HepG2 (cell line): ENCODE measurements around the gene C14orf119. TPM values are rescaled to one million over a fixed set of nuclear protein-coding genes. Genes with fewer than 3 reads are reported as not detected.

Source experiments
- ATAC-seq: fragments of 200-7000 bp; cut with Tn5 transposase; 3 replicates; pipeline ENCODE4 v1.9.1; 2020; ENCODE audit warnings: mild to moderate bottlenecking, moderate library complexity
- BruUV-seq: library from RNA; stranded (reverse); fragments of 400-500 nt; replicated peaks from 2 replicates; lab custom pipeline; 2021; lab: Mats Ljungman, UMichigan
- CTCF ChIA-PET: fragments of 300-600 bp; formaldehyde crosslinking; extraction: SDS; loops from one replicate; lab custom pipeline; 2021; ENCODE audit warnings: low total read pairs, inconsistent platforms, low intra/inter-chr PET ratio; lab: Yijun Ruan, JAX
- POLR2A ChIA-PET: fragments of 350-600 bp; sonication (Branson Sonifier 250); formaldehyde crosslinking; loops from one replicate; lab custom pipeline; 2020; ENCODE audit warnings: antibody characterized with exemption, inconsistent platforms; lab: Yijun Ruan, JAX
- DNase-seq: peaks from one replicate; pipeline ENCODE4 v3.0.0-alpha.2; 2015; ENCODE audit warnings: low spot score
- FAIRE-seq: peaks from 3 replicates; lab custom pipeline; 2011; peaks lifted over from hg19 to GRCh38; lab: Jason Lieb, UNC
- H2AFZ ChIP-seq: one replicate; pipeline ENCODE4 v1.6.1; 2011; ENCODE audit warnings: low read length, inconsistent platforms
- H3K27ac ChIP-seq: fragments of 300-600 bp; 3 replicates; pipeline ENCODE4 v1.8.0; 2011; ENCODE audit warnings: mixed run types, mild to moderate bottlenecking, mixed read lengths, low read length, inconsistent platforms; ENCODE audit not compliant: insufficient read depth; ENCODE audit errors: extremely low read length
- H3K27me3 ChIP-seq, 2 experiments: fragments of 200-600 bp in 1 of 2; 2 replicates in 1 of 2; 3 replicates in 1 of 2; pipeline versions ENCODE4 v1.6.0 to v1.8.0; 2011; ENCODE audit warnings: low read length in 2 of 2, mild to moderate bottlenecking in 2 of 2, moderate library complexity in 2 of 2, inconsistent platforms in 1 of 2; ENCODE audit not compliant: insufficient read depth in 2 of 2, control insufficient read depth in 1 of 2
- H3K36me3 ChIP-seq, 2 experiments: fragments of 200-600 bp in 1 of 2; replicated peaks in 1 of 2; 2 replicates in 1 of 2; 3 replicates in 1 of 2; pipeline versions ENCODE4 v1.5.1 to v1.8.0; 2011; ENCODE audit warnings: low read length in 2 of 2, inconsistent platforms in 1 of 2; ENCODE audit not compliant: insufficient read depth in 2 of 2, control insufficient read depth in 1 of 2
- H3K4me1 ChIP-seq: 2 replicates; pipeline ENCODE4 v1.5.1; 2012; ENCODE audit warnings: low read length, inconsistent platforms; ENCODE audit not compliant: insufficient read depth
- H3K4me2 ChIP-seq: 2 replicates; pipeline ENCODE4 v1.6.0; 2011; ENCODE audit warnings: low read depth, low read length, inconsistent platforms
- H3K4me3 ChIP-seq, 3 experiments: fragments of 200-600 bp in 1 of 3; sonication (generic), shearing (Covaris generic) in 1 of 3; replicated peaks in 1 of 3; 2 replicates each; pipeline ENCODE4 v1.5.1; 2011 to 2016; ENCODE audit warnings: low read length in 3 of 3, inconsistent platforms in 2 of 3, low read depth in 2 of 3, mild to moderate bottlenecking in 2 of 3, control low read depth in 1 of 3, mixed read lengths in 1 of 3; ENCODE audit not compliant: insufficient read depth in 1 of 3
- H3K79me2 ChIP-seq: one replicate; pipeline ENCODE4 v1.6.1; 2011; ENCODE audit warnings: low read length, inconsistent platforms; ENCODE audit not compliant: insufficient read depth
- H3K9ac ChIP-seq: 2 replicates; pipeline ENCODE4 v1.6.0; 2011; ENCODE audit warnings: mild to moderate bottlenecking, low read depth, low read length, inconsistent platforms; ENCODE audit not compliant: insufficient read depth
- H3K9me3 ChIP-seq: 2 replicates; pipeline ENCODE4 v1.5.1; 2012; ENCODE audit warnings: mild to moderate bottlenecking, low read length
- H4K20me1 ChIP-seq: 2 replicates; pipeline ENCODE4 v1.6.0; 2011; ENCODE audit warnings: inconsistent platforms, mild to moderate bottlenecking, low read length, moderate library complexity; ENCODE audit not compliant: insufficient read depth
- ARNT ChIP-seq: fragments of 450-650 bp; IDR thresholded peaks from 2 replicates; pipeline ENCODE4 v1.6.1; 2017
- ATF1 ChIP-seq: IDR thresholded peaks from 2 replicates; pipeline ENCODE4 v1.6.1; 2016; ENCODE audit warnings: mild to moderate bottlenecking, control low read depth
- BORCS8-MEF2B ChIP-seq: sonication (generic); formaldehyde crosslinking; IDR thresholded peaks from 2 replicates; pipeline ENCODE4 v1.8.0; 2022; ENCODE audit warnings: mild to moderate bottlenecking, missing genetic modification reagents
- CENPT ChIP-seq: sonication (generic); formaldehyde crosslinking; IDR thresholded peaks from 2 replicates; pipeline ENCODE4 v1.8.0; 2022; ENCODE audit warnings: low read depth, mild to moderate bottlenecking, moderate library complexity, missing genetic modification reagents
- CERS6 ChIP-seq: sonication (generic); formaldehyde crosslinking; IDR thresholded peaks from 2 replicates; pipeline ENCODE4 v1.5.0; 2020; ENCODE audit warnings: missing genetic modification reagents
- CREM ChIP-seq, 2 experiments: sonication (generic) in 1 of 2; formaldehyde crosslinking in 1 of 2; IDR thresholded peaks; 2 replicates each; pipeline versions ENCODE4 v1.4.0 to v1.6.1; 2016 to 2020; ENCODE audit warnings: antibody characterized with exemption in 1 of 2, mild to moderate bottlenecking in 1 of 2, missing genetic modification reagents in 1 of 2
- ESRRA ChIP-seq: sonication (generic); formaldehyde crosslinking; IDR thresholded peaks from 2 replicates; pipeline ENCODE4 v1.5.1; 2020; ENCODE audit warnings: mild to moderate bottlenecking, low read depth, missing genetic modification reagents
- FOXA3 ChIP-seq: IDR thresholded peaks from 2 replicates; pipeline ENCODE4 v1.6.1; 2016; ENCODE audit warnings: missing genetic modification reagents, missing compliant biosample characterization
- HES4 ChIP-seq: sonication (generic); formaldehyde crosslinking; IDR thresholded peaks from 2 replicates; pipeline ENCODE4 v1.9.0; 2021; ENCODE audit warnings: mild to moderate bottlenecking, missing genetic modification reagents, borderline replicate concordance
- KDM6A ChIP-seq: IDR thresholded peaks from 2 replicates; pipeline ENCODE4 v1.6.1; 2016; ENCODE audit warnings: low read depth
- KMT2A ChIP-seq: sonication (generic); formaldehyde crosslinking; IDR thresholded peaks from 2 replicates; pipeline ENCODE4 v1.4.0; 2020; ENCODE audit warnings: missing genetic modification reagents
- PATZ1 ChIP-seq: sonication (generic); formaldehyde crosslinking; IDR thresholded peaks from 2 replicates; pipeline ENCODE4 v1.4.0; 2020; ENCODE audit warnings: missing genetic modification reagents
- TEAD3 ChIP-seq: optimal IDR thresholded peaks from 2 replicates; pipeline ENCODE3; 2016; ENCODE audit warnings: borderline replicate concordance
- TGIF2 ChIP-seq: IDR thresholded peaks from 2 replicates; pipeline ENCODE4 v1.6.1; 2016; ENCODE audit warnings: control low read depth, missing compliant biosample characterization
- ZBTB44 ChIP-seq: sonication (generic); formaldehyde crosslinking; IDR thresholded peaks from 2 replicates; pipeline ENCODE4 v1.4.0; 2020; ENCODE audit warnings: missing genetic modification reagents
- ZNF121 ChIP-seq: sonication (generic); formaldehyde crosslinking; IDR thresholded peaks from 2 replicates; pipeline ENCODE4 v1.5.0; 2020; ENCODE audit warnings: mild to moderate bottlenecking, missing genetic modification reagents
- ZNF563 ChIP-seq: sonication (generic); formaldehyde crosslinking; IDR thresholded peaks from 2 replicates; pipeline ENCODE4 v1.8.0; 2022; ENCODE audit warnings: mild to moderate bottlenecking, moderate library complexity, missing genetic modification reagents
- ZNF841 ChIP-seq: sonication (generic); formaldehyde crosslinking; IDR thresholded peaks from 2 replicates; pipeline ENCODE4 v1.8.1; 2023; ENCODE audit warnings: missing genetic modification reagents, borderline replicate concordance
- WGBS: methylation state at CpG from one replicate; pipeline ENCODE4 v1.1.6; 2017; ENCODE audit warnings: low lambda C conversion rate; 5-methylcytosine and 5-hydroxymethylcytosine counted together
- in situ Hi-C: cut with HindIII; loops from 2 replicates; pipeline ENCODE4 v1.10.0; 2017; ENCODE audit warnings: low pct_unique_long_range_greater_than_20kb; ENCODE audit not compliant: extremely low pct_ligation_motif_present
- intact Hi-C: fragments of 100-400 bp; cut with micrococcal nuclease; formaldehyde crosslinking; loops from one replicate; pipeline ENCODE4 v1.10.0; 2022; ENCODE audit not compliant: unreplicated experiment
- polyA plus RNA-seq, 8 experiments: library from polyadenylated mRNA; depleted of rRNA in 3 of 8; stranded (reverse) in 7 of 8; unstranded in 1 of 8; fragments of >200 nt; fragmentation: Illumina TruSeq in 4 of 8; extraction: Trizol in 4 of 8; gene quantifications; 2 replicates each; pipeline versions ENCODE4 v1.2.1 to v1.2.3, GENCODE V29; 2011 to 2016; ENCODE audit warnings: low read depth in 4 of 8, missing spikeins in 1 of 8, mixed read lengths in 1 of 8; ENCODE audit not compliant: insufficient read depth in 1 of 8
- total RNA-seq, 5 experiments: library from RNA; depleted of rRNA; stranded (reverse); fragments of >200 nt; fragmentation: Illumina TruSeq; extraction: Trizol; gene quantifications; 2 replicates each; pipeline ENCODE4 v1.2.3, GENCODE V29; 2016; ENCODE audit warnings: low read depth in 1 of 5
- TF ChIP-seq, protein P1 (sequence below): sonication (generic); formaldehyde crosslinking; IDR thresholded peaks from 2 replicates; pipeline ENCODE4 v1.5.1; 2020; ENCODE audit warnings: mild to moderate bottlenecking, moderate library complexity, missing genetic modification reagents

The C14orf119 gene
- total and polyA plus RNA-seq, 2 of the 13 experiments (the other 11 are each of a cell fraction or from before 2014, with no cell fraction given), result 117 to 206 TPM

DNA sequence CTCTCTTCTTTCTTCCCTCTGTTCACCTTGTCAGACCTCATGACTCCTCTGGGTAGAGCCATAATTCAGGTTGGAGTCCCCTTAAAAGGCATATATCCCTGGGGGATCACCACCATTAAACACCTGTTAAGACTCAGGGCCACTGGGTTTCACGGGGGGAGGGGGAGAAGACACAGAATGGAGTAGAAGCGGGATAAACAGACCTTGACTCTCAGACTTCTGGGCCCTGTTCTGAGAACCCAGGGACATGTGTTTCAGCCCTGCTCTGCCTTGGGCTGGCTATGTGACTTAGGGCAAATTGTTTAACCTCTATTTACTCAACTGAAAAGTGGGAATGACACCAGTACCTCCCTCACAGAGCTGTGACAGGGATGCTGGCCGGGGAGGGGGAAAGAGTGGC, 42.6 kb upstream of the C14orf119 start (continued):
- TF ChIP-seq ZNF121, result no peak
- no peak for TF ChIP-seq CERS6 (CRISPR knock-in tag)
- TF ChIP-seq CENPT, result no peak
- no peak for TF ChIP-seq ZNF841 (CRISPR knock-in tag)
- peak; percentile 1 for TF ChIP-seq TEAD3
- 0 out of 2 replicates have a peak, but pooled peaks have one; percentile 3 for TF ChIP-seq ZBTB44 (CRISPR knock-in tag)

DNA sequence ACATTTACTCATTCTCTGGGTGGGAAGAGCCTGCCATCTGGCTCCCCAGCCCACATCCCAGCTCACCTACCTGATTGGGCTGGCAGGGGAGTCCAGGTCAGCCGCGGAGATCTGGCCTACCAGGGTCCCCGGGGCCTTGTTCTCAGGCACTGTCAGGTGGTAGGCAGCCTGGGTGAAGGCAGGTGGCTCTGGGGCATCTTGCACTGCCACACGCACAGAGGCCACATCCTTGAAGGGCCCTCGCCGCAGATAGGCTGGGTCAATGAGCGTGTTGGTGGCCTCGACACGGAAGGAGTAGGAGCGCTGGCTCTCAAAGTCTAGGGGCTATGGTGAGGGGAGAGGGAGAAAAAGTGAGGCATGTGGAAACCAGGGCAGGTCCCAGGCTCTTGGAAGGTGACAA, 41.9 kb upstream of the C14orf119 start:
- no peak overlapping the region for H2AFZ ChIP-seq
- no peak overlapping the region for H3K4me2 ChIP-seq
- ATAC-seq, result no peak
- intact Hi-C loops (no loop called here), in situ Hi-C loops (loop anchor here (5.0 kb wide), 2 partner anchors 66 to 496 kb away; no protein-coding TSS in a partner anchor)
- FAIRE-seq, result no peak
- ChIA-PET POLR2A (interaction anchor here (1.1 to 7.4 kb wide), 4 partner anchors 13 to 67 kb away, joined by 3 to 72 read pairs (median 3); partner anchors contain the start of genes ACIN1 and C14orf119), CTCF (interaction anchor here (5.3 to 8.5 kb wide), 3 partner anchors 59 to 80 kb away, joined by 29 to 173 read pairs (median 77); no protein-coding TSS in a partner anchor)
- H3K4me1 ChIP-seq, result peaks cover 26% of the 10 kb centered on the region
- H3K27ac ChIP-seq, result no peak overlapping the region
- H3K27me3 ChIP-seq, result peaks cover 0 to 6% of the 10 kb centered on the region in 2 experiments; a peak in 1 of 5 replicates
- no peak for DNase-seq
- H3K9ac ChIP-seq, result no peak overlapping the region
- no peaks in the 10 kb centered on the region for H3K9me3 ChIP-seq
- peaks cover 4% of the 10 kb centered on the region; the same call in 1 of the 2 replicates for H4K20me1 ChIP-seq
- BruUV-seq, result no TSS peak
- H3K36me3 ChIP-seq, result no peaks in the 10 kb centered on the region
- H3K79me2 ChIP-seq, result no peaks in the 10 kb centered on the region
- no peak overlapping the region for H3K4me3 ChIP-seq
- WGBS, result 83% methylated on average over 10 of the region's 10 CpGs
- TF ChIP-seq KDM6A (CRISPR knock-in tag) (no peak), ZNF563 (peak; percentile 31; the same call in 1 of the 2 replicates), CREM (IDR thresholded peaks at IDR 0.05) (no peak), CREM (CRISPR knock-in tag; IDR thresholded peaks at IDR 0.05) (no peak), ARNT (no peak), ATF1 (CRISPR knock-in tag) (no peak), KMT2A (CRISPR knock-in tag) (no peak), FOXA3 (CRISPR knock-in tag) (no peak), HES4 (no peak), PATZ1 (CRISPR knock-in tag) (no peak), TGIF2 (CRISPR knock-in tag) (no peak), BORCS8-MEF2B (CRISPR knock-in tag) (0 out of 2 replicates have a peak, but pooled peaks have one; percentile 23), ESRRA (no peak)
- TF ChIP-seq, protein P1, sequence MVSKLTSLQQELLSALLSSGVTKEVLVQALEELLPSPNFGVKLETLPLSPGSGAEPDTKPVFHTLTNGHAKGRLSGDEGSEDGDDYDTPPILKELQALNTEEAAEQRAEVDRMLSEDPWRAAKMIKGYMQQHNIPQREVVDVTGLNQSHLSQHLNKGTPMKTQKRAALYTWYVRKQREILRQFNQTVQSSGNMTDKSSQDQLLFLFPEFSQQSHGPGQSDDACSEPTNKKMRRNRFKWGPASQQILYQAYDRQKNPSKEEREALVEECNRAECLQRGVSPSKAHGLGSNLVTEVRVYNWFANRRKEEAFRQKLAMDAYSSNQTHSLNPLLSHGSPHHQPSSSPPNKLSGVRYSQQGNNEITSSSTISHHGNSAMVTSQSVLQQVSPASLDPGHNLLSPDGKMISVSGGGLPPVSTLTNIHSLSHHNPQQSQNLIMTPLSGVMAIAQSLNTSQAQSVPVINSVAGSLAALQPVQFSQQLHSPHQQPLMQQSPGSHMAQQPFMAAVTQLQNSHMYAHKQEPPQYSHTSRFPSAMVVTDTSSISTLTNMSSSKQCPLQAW, result no peak
